Stimulated activated effector memory CD8-positive, alpha-beta T cell treated with anti-CD3 and anti-CD28 coated beads, Interleukin-12 subunit alpha, Interleukin-12 subunit beta, amount 100 ng/mL, for 72 hours (primary cell): Measurements from ENCODE around the gene SEPTIN10.
A peak's percentile ranks its signal among the peaks of the same experiment; 100 is the strongest.

Experiments
- ATAC-seq: fragments of 150-1000 bp; cut with Tn5 transposase; 2 replicates; pipeline ENCODE4 v1.10.0; 2021
- DNase-seq, 2 donors: peaks; one replicate each; pipeline ENCODE4 v3.0.0; 2021 to 2022; ENCODE audit warnings: low spot score in 2 of 2
- H3K27ac Mint-ChIP-seq: one replicate; pipeline ENCODE4 v1.8.0; 2022; ENCODE audit warnings: mild to moderate bottlenecking, mixed read lengths
- H3K36me3 Mint-ChIP-seq: one replicate; pipeline ENCODE4 v1.8.0; 2022; ENCODE audit warnings: mild to moderate bottlenecking, mixed read lengths
- H3K4me1 Mint-ChIP-seq: one replicate; pipeline ENCODE4 v1.8.0; 2022; ENCODE audit warnings: mixed read lengths
- H3K4me3 Mint-ChIP-seq: one replicate; pipeline ENCODE4 v1.8.0; 2022; ENCODE audit warnings: mild to moderate bottlenecking, mixed read lengths
- H3K9me3 Mint-ChIP-seq: one replicate; pipeline ENCODE4 v1.8.0; 2022; ENCODE audit warnings: mixed read lengths

Gene SEPTIN10

GRCh38 chr2:109616184-109616583 is 2.4 kb upstream of the SEPTIN10 start:
- no peaks in the 10 kb centered on the region for H3K36me3 Mint-ChIP-seq
- no peaks in the 10 kb centered on the region for H3K9me3 Mint-ChIP-seq
- no peak for ATAC-seq
- H3K4me3 Mint-ChIP-seq, result no peak overlapping the region
- H3K27ac Mint-ChIP-seq, result no peak overlapping the region
- no peak for DNase-seq
- no peaks in the 10 kb centered on the region for H3K4me1 Mint-ChIP-seq

- DNase-seq (no peak), ATAC-seq (no peak)
- Mint-ChIP-seq H3K4me1 (no peaks in the 10 kb centered on the region), H3K27ac (no peak overlapping the region), H3K36me3 (no peaks in the 10 kb centered on the region), H3K9me3 (no peaks in the 10 kb centered on the region), H3K4me3 (peak overlapping the region; percentile 38)
These were observed 1.9 kb upstream of the SEPTIN10 start for GRCh38 chr2:109615637-109616144.

- Mint-ChIP-seq H3K9me3 (no peaks in the 10 kb centered on the region), H3K4me1 (no peaks in the 10 kb centered on the region), H3K27ac (no peak overlapping the region), H3K36me3 (no peaks in the 10 kb centered on the region), H3K4me3 (peak overlapping the region; percentile 38)
- DNase-seq (no peak), ATAC-seq (no peak)
These were observed 1.2 kb upstream of the SEPTIN10 start for GRCh38 chr2:109614715-109615636.

GRCh38 chr2:109613081-109613921 is 465 bp downstream of the SEPTIN10 start:
- Mint-ChIP-seq H3K27ac (no peak overlapping the region), H3K36me3 (no peaks in the 10 kb centered on the region), H3K4me3 (peak overlapping the region; percentile 72), H3K9me3 (no peaks in the 10 kb centered on the region), H3K4me1 (no peaks in the 10 kb centered on the region)
- DNase-seq (peak in 1 of 2 donors; percentile 3), ATAC-seq (peak; percentile 1)

- Mint-ChIP-seq H3K9me3 (no peaks in the 10 kb centered on the region), H3K36me3 (no peaks in the 10 kb centered on the region), H3K4me1 (no peaks in the 10 kb centered on the region), H3K4me3 (no peak overlapping the region), H3K27ac (no peak overlapping the region)
- ATAC-seq, result no peak
- DNase-seq, result no peak
These were observed 2.2 kb downstream of the SEPTIN10 start for GRCh38 chr2:109611467-109612095.

GRCh38 chr2:109609352-109610024 is 4.3 kb downstream of the SEPTIN10 start:
- Mint-ChIP-seq H3K9me3 (no peaks in the 10 kb centered on the region), H3K4me3 (no peak overlapping the region), H3K4me1 (no peaks in the 10 kb centered on the region), H3K27ac (no peak overlapping the region), H3K36me3 (no peaks in the 10 kb centered on the region)
- no peak for ATAC-seq
- DNase-seq, result no peak

GRCh38 chr2:109607766-109608165 is 6.0 kb downstream of the SEPTIN10 start:
- no peaks in the 10 kb centered on the region for H3K9me3 Mint-ChIP-seq
- no peak overlapping the region for H3K4me3 Mint-ChIP-seq
- DNase-seq, result no peak
- no peak for ATAC-seq
- H3K4me1 Mint-ChIP-seq, result no peaks in the 10 kb centered on the region
- H3K36me3 Mint-ChIP-seq, result no peaks in the 10 kb centered on the region
- H3K27ac Mint-ChIP-seq, result no peak overlapping the region

- H3K36me3 Mint-ChIP-seq, result no peaks in the 10 kb centered on the region
- no peaks in the 10 kb centered on the region for H3K4me1 Mint-ChIP-seq
- no peaks in the 10 kb centered on the region for H3K9me3 Mint-ChIP-seq
- ATAC-seq, result peak; percentile 61
- no peak overlapping the region for H3K4me3 Mint-ChIP-seq
- no peak for DNase-seq
- H3K27ac Mint-ChIP-seq, result no peak overlapping the region
These were observed 9.2 kb downstream of the SEPTIN10 start for GRCh38 chr2:109604597-109604996.

GRCh38 chr2:109602617-109603188 is 11.1 kb downstream of the SEPTIN10 start:
- ATAC-seq, result no peak
- no peaks in the 10 kb centered on the region for H3K36me3 Mint-ChIP-seq
- H3K9me3 Mint-ChIP-seq, result no peaks in the 10 kb centered on the region
- no peak overlapping the region for H3K4me3 Mint-ChIP-seq
- H3K27ac Mint-ChIP-seq, result no peak overlapping the region
- DNase-seq, result no peak
- H3K4me1 Mint-ChIP-seq, result no peaks in the 10 kb centered on the region

- Mint-ChIP-seq H3K4me1 (no peaks in the 10 kb centered on the region), H3K4me3 (no peak overlapping the region), H3K27ac (no peak overlapping the region), H3K9me3 (no peaks in the 10 kb centered on the region), H3K36me3 (no peaks in the 10 kb centered on the region)
- ATAC-seq, result no peak
- no peak for DNase-seq
These were observed 12.0 kb downstream of the SEPTIN10 start for GRCh38 chr2:109601783-109602182.

GRCh38 chr2:109597283-109597682 is 16.5 kb downstream of the SEPTIN10 start:
- Mint-ChIP-seq H3K36me3 (no peaks in the 10 kb centered on the region), H3K9me3 (no peaks in the 10 kb centered on the region)

GRCh38 chr2:109595644-109596043 is 18.1 kb downstream of the SEPTIN10 start:
- DNase-seq, result no peak
- no peaks in the 10 kb centered on the region for H3K36me3 Mint-ChIP-seq
- H3K27ac Mint-ChIP-seq, result no peak overlapping the region
- ATAC-seq, result no peak
- no peak overlapping the region for H3K4me3 Mint-ChIP-seq
- no peaks in the 10 kb centered on the region for H3K4me1 Mint-ChIP-seq
- no peaks in the 10 kb centered on the region for H3K9me3 Mint-ChIP-seq

More at GRCh38 chr2:109597283-109597682, 16.5 kb downstream of the SEPTIN10 start:
- H3K27ac Mint-ChIP-seq, result no peak overlapping the region
- DNase-seq (no peak), ATAC-seq (no peak)
- no peak overlapping the region for H3K4me3 Mint-ChIP-seq
- H3K4me1 Mint-ChIP-seq, result no peaks in the 10 kb centered on the region

- DNase-seq, result no peak
- no peak for ATAC-seq
- H3K9me3 Mint-ChIP-seq, result no peaks in the 10 kb centered on the region
These were observed 19.4 kb downstream of the SEPTIN10 start for GRCh38 chr2:109594246-109594885.

GRCh38 chr2:109592905-109593304 is 20.9 kb downstream of the SEPTIN10 start:
- no peak for DNase-seq
- no peak for ATAC-seq
- no peak overlapping the region for H3K27ac Mint-ChIP-seq
- H3K4me3 Mint-ChIP-seq, result no peak overlapping the region
- no peaks in the 10 kb centered on the region for H3K9me3 Mint-ChIP-seq
- H3K4me1 Mint-ChIP-seq, result no peaks in the 10 kb centered on the region
- H3K36me3 Mint-ChIP-seq, result no peaks in the 10 kb centered on the region

More at GRCh38 chr2:109594246-109594885, 19.4 kb downstream of the SEPTIN10 start:
- H3K4me1 Mint-ChIP-seq, result no peaks in the 10 kb centered on the region
- no peaks in the 10 kb centered on the region for H3K36me3 Mint-ChIP-seq
- no peak overlapping the region for H3K27ac Mint-ChIP-seq
- no peak overlapping the region for H3K4me3 Mint-ChIP-seq
